ENCODE measurements around the gene PSMA6.
A peak's percentile ranks its signal among the peaks of the same experiment; 100 is the strongest.
"Not testable (repeated sequence)": the region's sequence is repeated elsewhere in the genome, so short reads cannot be mapped to it uniquely, and the experiment has no call there.

The PSMA6 gene

GRCh38 chr14:35344107-35344807 lies 52.1 kb downstream of the PSMA6 start:
- no peak for DNase-seq (ENCODE audit: low spot score)
- no peak for TF ChIP-seq CTCF (conservative IDR thresholded peaks at IDR 0.05; ENCODE audit: low read depth)
- 0 out of 2 replicates have a peak overlapping the region, but pooled peaks have one; percentile 3 for H3K27ac ChIP-seq
- ChIA-PET CTCF (no interaction called here), POLR2A (ENCODE audit: low non-redundant PET) (no interaction called here)

- no peak overlapping the region for H3K27ac ChIP-seq
- ChIA-PET CTCF (no interaction called here), POLR2A (ENCODE audit: low non-redundant PET) (no interaction called here)
- TF ChIP-seq CTCF (conservative IDR thresholded peaks at IDR 0.05; ENCODE audit: low read depth) = no peak
- no peak for DNase-seq (ENCODE audit: low spot score)
These were observed 54.6 kb downstream of the PSMA6 start for GRCh38 chr14:35346738-35347322.

GRCh38 chr14:35347323-35348043 lies 55.3 kb downstream of the PSMA6 start:
- DNase-seq (ENCODE audit: low spot score) = no peak
- POLR2A ChIA-PET (ENCODE audit: low non-redundant PET) = no interaction called here
- no peak overlapping the region for H3K27ac ChIP-seq
- TF ChIP-seq CTCF (conservative IDR thresholded peaks at IDR 0.05; ENCODE audit: low read depth) = no peak
- CTCF ChIA-PET = no interaction called here

- POLR2A ChIA-PET (ENCODE audit: low non-redundant PET); CTCF ChIA-PET; H3K27ac ChIP-seq; DNase-seq (ENCODE audit: low spot score): not testable (repeated sequence)
These were observed 55.8 kb downstream of the PSMA6 start for GRCh38 chr14:35348044-35348380.

- ChIA-PET POLR2A (ENCODE audit: low non-redundant PET) (no interaction called here), CTCF (interaction anchor here (0.6 kb wide), 1 partner anchor 1128 kb away, joined by 3 read pairs; no protein-coding TSS in a partner anchor)
- H3K27ac ChIP-seq = no peak overlapping the region
- no peak for TF ChIP-seq CTCF (conservative IDR thresholded peaks at IDR 0.05; ENCODE audit: low read depth)
- no peak for DNase-seq (ENCODE audit: low spot score)
These were observed 57.5 kb downstream of the PSMA6 start for GRCh38 chr14:35349496-35350365.

- no peak for TF ChIP-seq CTCF (conservative IDR thresholded peaks at IDR 0.05; ENCODE audit: low read depth)
- DNase-seq (ENCODE audit: low spot score) = no peak
- no peak overlapping the region for H3K27ac ChIP-seq
- POLR2A ChIA-PET (ENCODE audit: low non-redundant PET) = no interaction called here
- CTCF ChIA-PET = no interaction called here
These were observed 59.3 kb downstream of the PSMA6 start for GRCh38 chr14:35351497-35351896.
